ENCODE measurements around the gene RUNX3. TPM values are rescaled to one million over a fixed set of nuclear protein-coding genes. Genes with fewer than 3 reads are reported as not detected.

The RUNX3 gene
- total and polyA plus RNA-seq, 2 donors (not counting 3 experiments of a cell fraction or from before 2014, with no cell fraction given), result not detected

DNA sequence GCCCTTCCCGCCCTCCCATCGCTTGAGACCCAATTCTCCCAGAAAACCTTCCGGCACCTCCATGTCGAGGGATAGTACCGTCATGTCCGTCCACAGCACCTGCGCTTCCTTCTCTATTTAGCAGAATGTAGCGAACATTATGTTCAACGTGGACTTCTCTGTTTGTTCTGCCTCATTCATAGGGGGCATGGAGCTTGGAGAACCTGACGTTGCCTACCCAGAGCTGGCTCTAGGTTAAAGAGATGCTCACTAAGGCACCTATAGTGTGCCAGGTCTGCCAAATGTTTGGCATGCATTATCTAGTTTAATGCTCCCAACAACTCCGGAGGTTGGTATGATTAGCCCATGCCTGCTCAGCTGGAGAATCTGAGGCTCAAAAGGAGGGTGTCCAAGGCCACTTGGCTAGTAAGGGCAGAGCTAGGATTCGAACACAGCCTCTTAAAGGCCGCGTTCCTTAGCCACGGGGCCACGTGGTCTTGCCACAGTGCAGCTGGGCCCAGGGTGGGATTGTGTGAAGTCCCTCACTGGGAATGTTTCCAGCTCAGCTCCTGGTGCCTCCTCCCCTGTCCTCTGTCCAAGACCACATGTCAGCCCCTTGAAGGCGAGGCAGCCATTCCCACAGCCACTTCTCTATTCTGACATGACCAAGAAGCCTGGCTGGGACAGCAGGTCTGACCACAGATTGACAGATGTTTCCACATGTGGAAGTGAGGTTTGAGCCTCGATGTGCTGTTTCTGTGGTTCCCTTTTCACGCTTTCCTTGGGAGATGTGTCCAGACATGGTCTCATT is 57.8 kb downstream of the RUNX3 start:
- no peaks in the 10 kb centered on the region for H3K36me3 ChIP-seq (ENCODE audit: control insufficient read depth in 2 of 2, extremely low read depth in 1 of 2, insufficient read depth in 2 of 2, low read length in 2 of 2)
- intact Hi-C loops (cut with micrococcal nuclease) (no loop called here), dilution Hi-C loops (cut with MboI; ENCODE audit: extremely low pct_ligation_motif_present, low sequenced_read_pairs) (no loop called here)
- no peak for FAIRE-seq
- no peaks in the 10 kb centered on the region for H3K9me1 ChIP-seq (replicated peaks; ENCODE audit: control insufficient read depth, extremely low read depth, insufficient read depth, low read length)
- POLR2A ChIA-PET, result no interaction called here
- H3K27me3 ChIP-seq (ENCODE audit: control insufficient read depth in 2 of 2, insufficient read depth in 2 of 2, low read length in 2 of 2), result peaks cover 7 to 16% of the 10 kb centered on the region in 2 experiments
- no peak overlapping the region for H2AFZ ChIP-seq (ENCODE audit: low read depth, low read length)
- no peaks in the 10 kb centered on the region for H3K4me1 ChIP-seq (ENCODE audit: control insufficient read depth, extremely low read depth, insufficient read depth, low read length)
- H3K4me3 ChIP-seq (replicated peaks in 1 of 3; ENCODE audit: insufficient read depth in 1 of 3, low read depth in 1 of 3, low read length in 3 of 3), result no peak overlapping the region
- no peaks in the 10 kb centered on the region for H3K9me3 ChIP-seq (replicated peaks; ENCODE audit: control insufficient read depth, insufficient read depth, low read length)
- H3K4me2 ChIP-seq (ENCODE audit: insufficient read depth, low read length), result no peak overlapping the region
- no TSS peak for BruUV-seq (replicated peaks)
- H4K20me1 ChIP-seq (replicated peaks; ENCODE audit: control insufficient read depth, extremely low read depth, insufficient read depth, low read length), result no peaks in the 10 kb centered on the region
- CTCF ChIA-PET, result no interaction called here
- H3K27ac ChIP-seq (ENCODE audit: insufficient read depth, low read depth, low read length), result no peak overlapping the region
- no peaks in the 10 kb centered on the region for H3K79me2 ChIP-seq (ENCODE audit: control insufficient read depth, insufficient read depth, low read length)
- H3K9ac ChIP-seq (replicated peaks; ENCODE audit: extremely low read depth, insufficient read depth, low read length), result no peak overlapping the region
- TF ChIP-seq JUN (IDR thresholded peaks at IDR 0.05; ENCODE audit: borderline replicate concordance, insufficient read depth, insufficient read length, low read depth), result no peak
- TF ChIP-seq GATA2 (IDR thresholded peaks at IDR 0.05; ENCODE audit: insufficient read depth, insufficient read length, low read depth, low read length), result no peak
- TF ChIP-seq POLR2A (IDR thresholded peaks at IDR 0.05; ENCODE audit: low read depth, low read length), result no peak
- TF ChIP-seq MYC (IDR thresholded peaks at IDR 0.05; ENCODE audit: low read depth, low read length), result no peak
- TF ChIP-seq FOS (IDR thresholded peaks at IDR 0.05; ENCODE audit: borderline replicate concordance, insufficient read depth, low read length), result no peak
- no peak for TF ChIP-seq CTCF (IDR thresholded peaks at IDR 0.05; ENCODE audit: extremely low read depth in 1 of 2, insufficient read depth in 1 of 2, low read depth in 1 of 2, low read length in 2 of 2)
- TF ChIP-seq, protein P1, sequence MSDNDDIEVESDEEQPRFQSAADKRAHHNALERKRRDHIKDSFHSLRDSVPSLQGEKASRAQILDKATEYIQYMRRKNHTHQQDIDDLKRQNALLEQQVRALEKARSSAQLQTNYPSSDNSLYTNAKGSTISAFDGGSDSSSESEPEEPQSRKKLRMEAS (IDR thresholded peaks at IDR 0.05; ENCODE audit: insufficient read depth, insufficient read length), result no peak
- TF ChIP-seq POLR2AphosphoS5 (IDR thresholded peaks at IDR 0.05; ENCODE audit: insufficient read depth, low read depth, low read length), result no peak
- no peak for TF ChIP-seq EZH2 (IDR thresholded peaks at IDR 0.05; ENCODE audit: borderline replicate concordance, low read depth, low read length, severe bottlenecking)
- DNase-seq (ENCODE audit: low read depth, low spot score), result no peak
